Lung (tissue), 12 donors: ENCODE results near the gene PKP3. TPM values are rescaled to one million over a fixed set of nuclear protein-coding genes. Genes with fewer than 3 reads are reported as not detected.
A peak's percentile ranks its signal among the peaks of the same experiment; 100 is the strongest.

Experiments used
- ATAC-seq: fragments of 200-7000 bp; cut with Tn5 transposase; one replicate; pipeline ENCODE4 v1.9.1; 2020; ENCODE audit warnings: moderate number of reproducible peaks; ENCODE audit not compliant: insufficient read depth, low FRiP score
- DNase-seq, 3 donors: peaks; one replicate each; pipeline ENCODE4 v3.0.0-alpha.2; 2013 to 2017
- H3K27ac ChIP-seq, 2 donors: one replicate each; pipeline ENCODE4 v1.5.1; 2013; ENCODE audit warnings: mild to moderate bottlenecking in 2 of 2, moderate library complexity in 2 of 2, control low read depth in 1 of 2, inconsistent platforms in 1 of 2, low read depth in 1 of 2, low read length in 1 of 2
- H3K27me3 ChIP-seq, 3 donors: one replicate each; pipeline ENCODE4 v1.5.1; 2013; ENCODE audit warnings: low read length in 2 of 3; ENCODE audit not compliant: control insufficient read depth in 3 of 3, insufficient read depth in 3 of 3
- H3K36me3 ChIP-seq, 4 donors: one replicate each; pipeline ENCODE4 v1.5.1; 2013; ENCODE audit warnings: low read length in 4 of 4, mild to moderate bottlenecking in 1 of 4, moderate library complexity in 1 of 4; ENCODE audit not compliant: control insufficient read depth in 4 of 4, insufficient read depth in 4 of 4
- H3K4me1 ChIP-seq, 5 donors: one replicate each; pipeline ENCODE4 v1.5.1; 2013; ENCODE audit warnings: low read length in 5 of 5, mild to moderate bottlenecking in 2 of 5, moderate library complexity in 1 of 5; ENCODE audit not compliant: control insufficient read depth in 5 of 5, insufficient read depth in 5 of 5
- H3K4me3 ChIP-seq: one replicate; pipeline ENCODE4 v1.5.1; 2013; ENCODE audit warnings: mild to moderate bottlenecking, control low read depth, moderate library complexity
- H3K9ac ChIP-seq, 2 donors: one replicate each; pipeline ENCODE4 v1.5.1; 2013; ENCODE audit warnings: low read length in 2 of 2, control low read depth in 1 of 2; ENCODE audit not compliant: insufficient read depth in 1 of 2
- H3K9me3 ChIP-seq, 4 donors: one replicate each; pipeline ENCODE4 v1.5.1; 2013; ENCODE audit warnings: low read length in 3 of 4, mild to moderate bottlenecking in 1 of 4, moderate library complexity in 1 of 4; ENCODE audit not compliant: control insufficient read depth in 4 of 4, insufficient read depth in 3 of 4
- WGBS, 2 donors: extraction: QIAGEN DNeasy Blood & Tissue Kit; methylation state at CpG; one replicate each; pipeline ENCODE4 v1.1.7; 2013; 5-methylcytosine and 5-hydroxymethylcytosine counted together
- polyA plus RNA-seq, 2 donors: library from polyadenylated mRNA; stranded (reverse); fragments of 200-250 nt; gene quantifications; one replicate each; pipeline ENCODE4 v1.2.1, GENCODE V29; 2013
- total RNA-seq, 2 donors: library from RNA; depleted of rRNA in 1 of 2; stranded (reverse); fragments of >200 nt in 1 of 2; gene quantifications; one replicate each; pipeline ENCODE4 v1.2.1, GENCODE V29; 2014 to 2021
- TF ChIP-seq, protein P1 (sequence below): IDR thresholded peaks from 2 replicates; pipeline ENCODE4 v1.5.1; 2012; ENCODE audit warnings: mild to moderate bottlenecking; ENCODE audit errors: control extremely low read depth, extremely low read depth
- donor health status: control.
- donor health status: control.
- donor health status: Bipolar disorder and iron deficiency.
- donor health status: healthy.
- donor health status: DM: yes; HTN: yes; CAD: no.

The PKP3 gene
- total and polyA plus RNA-seq, 4 donors, result 15.7 to 63.1 (median 40.3) TPM

GRCh38 chr11:367956-368413, 26.0 kb upstream of the PKP3 start:
- peaks cover 0 to 3% (median 0%) of the 10 kb centered on the region in 3 donors for H3K27me3 ChIP-seq
- H3K9me3 ChIP-seq, result no peaks in the 10 kb centered on the region
- no peak overlapping the region for H3K4me3 ChIP-seq
- H3K4me1 ChIP-seq, result peaks cover 0 to 20% (median 0%) of the 10 kb centered on the region in 5 donors
- no peak overlapping the region for H3K27ac ChIP-seq
- DNase-seq (peak in 2 of 3 donors; percentile 20 to 40), ATAC-seq (no peak)
- H3K36me3 ChIP-seq, result no peaks in the 10 kb centered on the region
- WGBS, 2 donors, result 29 to 32% methylated on average over 7 of the region's 7 CpGs
- no peak overlapping the region for H3K9ac ChIP-seq
- TF ChIP-seq, protein P1, sequence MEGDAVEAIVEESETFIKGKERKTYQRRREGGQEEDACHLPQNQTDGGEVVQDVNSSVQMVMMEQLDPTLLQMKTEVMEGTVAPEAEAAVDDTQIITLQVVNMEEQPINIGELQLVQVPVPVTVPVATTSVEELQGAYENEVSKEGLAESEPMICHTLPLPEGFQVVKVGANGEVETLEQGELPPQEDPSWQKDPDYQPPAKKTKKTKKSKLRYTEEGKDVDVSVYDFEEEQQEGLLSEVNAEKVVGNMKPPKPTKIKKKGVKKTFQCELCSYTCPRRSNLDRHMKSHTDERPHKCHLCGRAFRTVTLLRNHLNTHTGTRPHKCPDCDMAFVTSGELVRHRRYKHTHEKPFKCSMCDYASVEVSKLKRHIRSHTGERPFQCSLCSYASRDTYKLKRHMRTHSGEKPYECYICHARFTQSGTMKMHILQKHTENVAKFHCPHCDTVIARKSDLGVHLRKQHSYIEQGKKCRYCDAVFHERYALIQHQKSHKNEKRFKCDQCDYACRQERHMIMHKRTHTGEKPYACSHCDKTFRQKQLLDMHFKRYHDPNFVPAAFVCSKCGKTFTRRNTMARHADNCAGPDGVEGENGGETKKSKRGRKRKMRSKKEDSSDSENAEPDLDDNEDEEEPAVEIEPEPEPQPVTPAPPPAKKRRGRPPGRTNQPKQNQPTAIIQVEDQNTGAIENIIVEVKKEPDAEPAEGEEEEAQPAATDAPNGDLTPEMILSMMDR, result no peak

- ATAC-seq, result no peak
- TF ChIP-seq, protein P1, result no peak
- H3K9ac ChIP-seq, result no peak overlapping the region
- H3K4me3 ChIP-seq, result no peak overlapping the region
- peaks cover 0 to 20% (median 0%) of the 10 kb centered on the region in 5 donors for H3K4me1 ChIP-seq
- 3 to 14% methylated on average over 25 to 56 of the region's 61 CpGs for WGBS, 2 donors
- no peak overlapping the region for H3K27ac ChIP-seq
- peaks cover 0 to 3% (median 0%) of the 10 kb centered on the region in 3 donors for H3K27me3 ChIP-seq
- peaks cover 0 to 2% (median 0%) of the 10 kb centered on the region in 4 donors for H3K36me3 ChIP-seq
- peak; percentile 54 to 66 (median 59) for DNase-seq
- H3K9me3 ChIP-seq, result no peaks in the 10 kb centered on the region
Measured at GRCh38 chr11:368414-369335, 25.3 kb upstream of the PKP3 start.

DNA sequence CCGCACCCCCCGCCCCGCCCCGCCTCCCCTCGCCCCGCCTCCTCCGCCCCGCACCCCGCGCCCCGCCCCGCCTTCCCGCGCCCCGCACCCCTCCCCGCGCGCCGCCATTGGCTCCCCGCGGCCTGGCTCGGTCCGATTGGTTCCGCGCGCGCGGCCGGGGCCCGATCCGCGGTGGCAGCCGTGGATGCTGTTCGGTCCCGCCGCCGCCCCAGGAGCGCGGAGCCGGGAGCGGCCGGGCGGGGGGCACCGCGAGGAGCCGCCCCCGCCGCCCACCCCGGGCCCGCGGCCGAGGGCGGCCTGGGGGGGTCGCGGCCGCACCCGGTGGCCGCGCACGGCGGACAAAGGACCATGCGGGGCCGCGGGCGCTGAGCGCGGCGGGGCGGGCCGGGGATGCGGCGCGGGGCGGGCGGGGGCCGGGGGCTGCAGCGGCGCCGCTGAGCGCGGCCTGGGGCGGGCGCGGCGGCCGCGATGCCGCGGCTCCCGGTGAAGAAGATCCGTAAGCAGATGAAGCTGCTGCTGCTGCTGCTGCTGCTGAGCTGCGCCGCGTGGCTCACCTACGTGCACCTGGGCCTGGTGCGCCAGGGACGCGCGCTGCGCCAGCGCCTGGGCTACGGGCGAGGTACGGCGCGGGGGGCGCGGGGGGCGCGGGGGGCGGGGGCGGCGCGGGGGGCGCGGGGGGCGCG, 24.5 kb upstream of the PKP3 start, which contains the start of gene B4GALNT4:
Gene B4GALNT4, plus strand, starts transcription at position 164 of the 683 bp plus-strand sequence. Its CDS starts 305 bp downstream, at position 469.
- Histone ChIP-seq H3K9me3 (no peaks in the 10 kb centered on the region), H3K27ac (no peak within 1 kb of the TSS), H3K9ac (peak within 1 kb of the TSS in 1 of 2 donors; percentile 81), H3K27me3 (peaks cover 0 to 3% (median 0%) of the 10 kb centered on the region in 3 donors), H3K4me3 (no peak within 1 kb of the TSS), H3K36me3 (peaks cover 0 to 2% (median 0%) of the 10 kb centered on the region in 4 donors), H3K4me1 (peaks cover 0 to 20% (median 0%) of the 10 kb centered on the region in 5 donors)
- DNase-seq (peak; percentile 57 to 65 (median 64)), ATAC-seq (no peak)
- 0 to 2% methylated on average over 43 to 107 of the region's 118 CpGs for WGBS, 2 donors
- TF ChIP-seq, protein P1, result no peak
